GM23338 (cell line): ENCODE data around the gene AP3S1. TPM values are rescaled to one million over a fixed set of nuclear protein-coding genes. Genes with fewer than 3 reads are reported as not detected.

ENCODE experiments used
- ATAC-seq: fragments of 200-7000 bp; cut with Tn5 transposase; 3 replicates; pipeline ENCODE4 v1.9.1; 2020
- DNase-seq: peaks from one replicate; pipeline ENCODE4 v3.0.0-alpha.2; 2015; ENCODE audit warnings: low spot score
- H2AFZ ChIP-seq: fragments of 200-600 bp; sonication (generic); 2 replicates; pipeline ENCODE4 v1.8.0; 2016; ENCODE audit warnings: antibody characterized with exemption, mild to moderate bottlenecking, moderate library complexity
- H3F3A ChIP-seq: fragments of 200-600 bp; sonication (generic); replicated peaks from 2 replicates; pipeline ENCODE4 v1.8.0; 2017; ENCODE audit warnings: antibody characterized with exemption, mixed run types, low read depth
- H3K27ac ChIP-seq: fragments of 200-600 bp; sonication (generic); 2 replicates; pipeline ENCODE4 v1.6.1; 2016; ENCODE audit warnings: low read depth
- H3K27me3 ChIP-seq: fragments of 200-600 bp; sonication (generic); 2 replicates; pipeline ENCODE4 v1.8.0; 2016; ENCODE audit warnings: mild to moderate bottlenecking, mixed run types, moderate library complexity; ENCODE audit not compliant: insufficient read depth
- H3K36me3 ChIP-seq: fragments of 200-600 bp; sonication (generic); 2 replicates; pipeline ENCODE4 v1.8.0; 2016; ENCODE audit warnings: mild to moderate bottlenecking; ENCODE audit not compliant: insufficient read depth
- H3K4me1 ChIP-seq: fragments of 200-600 bp; sonication (generic); 2 replicates; pipeline ENCODE4 v1.8.0; 2016; ENCODE audit warnings: mild to moderate bottlenecking, moderate library complexity; ENCODE audit not compliant: insufficient read depth
- H3K4me2 ChIP-seq: fragments of 200-600 bp; sonication (generic); 2 replicates; pipeline ENCODE4 v1.7.1; 2017; ENCODE audit warnings: mixed run types
- H3K4me3 ChIP-seq: fragments of 200-600 bp; sonication (generic); 2 replicates; pipeline ENCODE4 v1.6.1; 2016; ENCODE audit warnings: mixed run types
- H3K79me2 ChIP-seq: fragments of 200-600 bp; sonication (generic); replicated peaks from 2 replicates; pipeline ENCODE4 v1.8.0; 2017; ENCODE audit warnings: mild to moderate bottlenecking; ENCODE audit not compliant: insufficient read depth
- H3K9me2 ChIP-seq: fragments of 200-600 bp; sonication (generic); 2 replicates; pipeline ENCODE4 v1.8.0; 2017; ENCODE audit not compliant: insufficient read depth
- H4K20me1 ChIP-seq: fragments of 200-600 bp; sonication (generic); replicated peaks from 2 replicates; pipeline ENCODE4 v1.8.0; 2017; ENCODE audit warnings: mild to moderate bottlenecking; ENCODE audit not compliant: insufficient read depth
- H3K27ac Mint-ChIP-seq: 2 replicates; pipeline ENCODE4 v1.8.0; 2020; ENCODE audit warnings: inconsistent platforms, mild to moderate bottlenecking, moderate library complexity, mixed read lengths
- H3K27me3 Mint-ChIP-seq: 3 replicates; pipeline ENCODE4 v1.8.0; 2022; ENCODE audit warnings: low read depth, mild to moderate bottlenecking, moderate library complexity, mixed read lengths, inconsistent platforms; ENCODE audit not compliant: insufficient read depth, poor library complexity
- H3K36me3 Mint-ChIP-seq: 3 replicates; pipeline ENCODE4 v1.8.0; 2021; ENCODE audit warnings: low read depth, mild to moderate bottlenecking, inconsistent platforms, moderate library complexity, mixed read lengths
- H3K4me1 Mint-ChIP-seq: 3 replicates; pipeline ENCODE4 v1.8.0; 2020; ENCODE audit warnings: mild to moderate bottlenecking, inconsistent platforms, mixed read lengths
- H3K4me3 Mint-ChIP-seq: 3 replicates; pipeline ENCODE4 v1.8.0; 2021; ENCODE audit warnings: moderate library complexity, mild to moderate bottlenecking, inconsistent platforms, mixed read lengths
- H3K9me3 Mint-ChIP-seq: 3 replicates; pipeline ENCODE4 v1.8.0; 2020; ENCODE audit warnings: moderate library complexity, mild to moderate bottlenecking, inconsistent platforms, mixed read lengths
- CREB1 ChIP-seq: fragments of 250-450 bp; sonication (Bioruptor Pico); IDR thresholded peaks from 2 replicates; pipeline ENCODE4 v1.5.0; 2020; ENCODE audit warnings: low read depth, mild to moderate bottlenecking, moderate library complexity
- CTCF ChIP-seq, 2 experiments: fragments of 200-600 bp in 1 of 2; sonication (generic) in 1 of 2; conservative IDR thresholded peaks; 2 replicates each; pipeline versions ENCODE4 v1.5.1 to v1.6.1; 2016 to 2017; ENCODE audit warnings: antibody characterized with exemption in 2 of 2, low read depth in 2 of 2, mild to moderate bottlenecking in 2 of 2, moderate library complexity in 1 of 2
- ETS1 ChIP-seq: IDR thresholded peaks from 2 replicates; pipeline ENCODE4 v1.6.1; 2016; ENCODE audit warnings: antibody characterized with exemption
- EZH2 ChIP-seq: fragments of 200-600 bp; sonication (generic); IDR thresholded peaks from one replicate; pipeline ENCODE4 v1.8.0; 2017; ENCODE audit warnings: antibody characterized with exemption, mild to moderate bottlenecking, low read depth; ENCODE audit not compliant: unreplicated experiment
- EZH2phosphoT487 ChIP-seq: fragments of 200-600 bp; sonication (generic); IDR thresholded peaks from one replicate; pipeline ENCODE4 v1.8.1; 2018; ENCODE audit warnings: antibody characterized with exemption; ENCODE audit not compliant: unreplicated experiment
- JUNB ChIP-seq: IDR thresholded peaks from one replicate; pipeline ENCODE4 v1.6.1; 2016; ENCODE audit warnings: antibody characterized with exemption; ENCODE audit not compliant: unreplicated experiment
- NANOG ChIP-seq: IDR thresholded peaks from 2 replicates; pipeline ENCODE4 v1.6.1; 2016; ENCODE audit warnings: antibody characterized with exemption, borderline replicate concordance
- POLR2AphosphoS5 ChIP-seq: IDR thresholded peaks from 2 replicates; pipeline ENCODE4 v1.6.1; 2016; ENCODE audit warnings: antibody characterized with exemption, low read depth
- REST ChIP-seq: IDR thresholded peaks from one replicate; pipeline ENCODE4 v1.6.1; 2018; ENCODE audit warnings: antibody characterized with exemption; ENCODE audit not compliant: unreplicated experiment
- STAT1 ChIP-seq: IDR thresholded peaks from one replicate; pipeline ENCODE4 v1.6.1; 2016; ENCODE audit warnings: antibody characterized with exemption; ENCODE audit not compliant: unreplicated experiment
- ZNF114 ChIP-seq: fragments of 250-450 bp; sonication (Bioruptor Pico); IDR thresholded peaks from 2 replicates; pipeline ENCODE4 v1.5.0; 2020; ENCODE audit warnings: mild to moderate bottlenecking, moderate library complexity
- ZNF331 ChIP-seq: fragments of 250-450 bp; sonication (Bioruptor Pico); IDR thresholded peaks from 2 replicates; pipeline ENCODE4 v1.5.0; 2020; ENCODE audit warnings: low read depth, mild to moderate bottlenecking, moderate library complexity
- ZNF462 ChIP-seq: fragments of 250-450 bp; sonication (Bioruptor Pico); IDR thresholded peaks from 2 replicates; pipeline ENCODE4 v1.5.0; 2020; ENCODE audit warnings: mild to moderate bottlenecking, moderate library complexity
- polyA plus RNA-seq: library from polyadenylated mRNA; unstranded; fragments of >200 nt; fragmentation: Nextera tagmentation; extraction: Ambion mirVana; gene quantifications from 2 replicates; pipeline ENCODE4 v1.2.1, GENCODE V29; 2016
- total RNA-seq: library from RNA; depleted of rRNA; stranded (reverse); fragments of >200 nt; shearing (Covaris generic); gene quantifications from 2 replicates; pipeline ENCODE4 v1.2.3, GENCODE V29; 2014

Gene AP3S1
- total and polyA plus RNA-seq, 2 experiments from 2014 or later: 143 to 232 TPM

- no peaks in the 10 kb centered on the region for H3K9me2 ChIP-seq
Observed at GRCh38 chr5:115801152-115801551, 40.6 kb upstream of the AP3S1 start.

More at GRCh38 chr5:115801152-115801551, 40.6 kb upstream of the AP3S1 start:
- Mint-ChIP-seq H3K9me3 (no peaks in the 10 kb centered on the region), H3K27ac (no peak overlapping the region), H3K4me1 (peaks cover under 1% of the 10 kb centered on the region; the same call in 2 of the 3 replicates), H3K27me3 (no peaks in the 10 kb centered on the region), H3K4me3 (no peak overlapping the region), H3K36me3 (peaks cover 17% of the 10 kb centered on the region; the same call in 2 of the 3 replicates)
- ATAC-seq (no peak), DNase-seq (no peak)
- H3K4me2 ChIP-seq: no peak overlapping the region
- H3K4me3 ChIP-seq: no peak overlapping the region
- no peaks in the 10 kb centered on the region for H3K36me3 ChIP-seq
- H3K4me1 ChIP-seq: no peaks in the 10 kb centered on the region; the same call in 1 of the 2 replicates
- H3K27ac ChIP-seq: no peak overlapping the region
- no peak overlapping the region for H2AFZ ChIP-seq
- H4K20me1 ChIP-seq: no peaks in the 10 kb centered on the region
- TF ChIP-seq REST (no peak), EZH2phosphoT487 (no peak), EZH2 (no peak), CREB1 (CRISPR knock-in tag) (no peak), ETS1 (no peak), STAT1 (no peak), ZNF114 (CRISPR knock-in tag) (no peak), ZNF331 (CRISPR knock-in tag) (no peak), ZNF462 (no peak), NANOG (no peak), POLR2AphosphoS5 (no peak), JUNB (no peak), CTCF (conservative IDR thresholded peaks at IDR 0.05; ENCODE audit: low read depth in 2 of 2) (no peak)
- no peaks in the 10 kb centered on the region for H3F3A ChIP-seq
- H3K27me3 ChIP-seq: no peaks in the 10 kb centered on the region
- H3K79me2 ChIP-seq: no peaks in the 10 kb centered on the region
